Endothelial cell of umbilical vein (primary cell): ENCODE data around the gene DRICH1. TPM values are rescaled to one million over a fixed set of nuclear protein-coding genes. Genes with fewer than 3 reads are reported as not detected.
"Not testable (repeated sequence)": the region's sequence is repeated elsewhere in the genome, so short reads cannot be mapped to it uniquely, and the experiment has no call there.

Experiments
- BruUV-seq: library from RNA; stranded (reverse); fragments of 400-500 nt; replicated peaks from 2 replicates; lab custom pipeline; 2021; lab: Mats Ljungman, UMichigan
- CTCF ChIA-PET: fragments of 300-600, 350-600 bp; sonication (Branson Sonifier 250); formaldehyde crosslinking; loops from one replicate; lab custom pipeline; 2021; ENCODE audit warnings: antibody characterized with exemption, inconsistent platforms; lab: Charles Lee
- POLR2A ChIA-PET: fragments of 300-600, 350-600 bp; sonication (Branson Sonifier 250); formaldehyde crosslinking; loops from one replicate; lab custom pipeline; 2021; ENCODE audit warnings: antibody characterized with exemption, inconsistent platforms; lab: Charles Lee
- DNase-seq: peaks from one replicate; pipeline ENCODE4 v3.0.0-alpha.2; 2011; ENCODE audit warnings: low read depth, low spot score
- FAIRE-seq: peaks from 2 replicates; lab custom pipeline; 2011; peaks lifted over from hg19 to GRCh38; lab: Jason Lieb, UNC
- H2AFZ ChIP-seq: 2 replicates; pipeline ENCODE4 v1.6.0; 2012; ENCODE audit warnings: low read depth, low read length, control low read depth, inconsistent platforms
- H3K27ac ChIP-seq: 2 replicates; pipeline ENCODE4 v1.5.1; 2011; ENCODE audit warnings: low read depth, mild to moderate bottlenecking, control low read depth, low read length, moderate library complexity; ENCODE audit not compliant: insufficient read depth
- H3K27me3 ChIP-seq, 2 experiments: 2 replicates each; pipeline versions ENCODE4 v1.6.0 to v1.6.1; 2011; ENCODE audit warnings: low read length in 2 of 2, mixed read lengths in 1 of 2; ENCODE audit not compliant: control insufficient read depth in 2 of 2, insufficient read depth in 2 of 2
- H3K36me3 ChIP-seq, 2 experiments: 2 replicates in 1 of 2; 3 replicates in 1 of 2; pipeline ENCODE4 v1.5.1; 2011; ENCODE audit warnings: low read length in 2 of 2, mild to moderate bottlenecking in 1 of 2, moderate library complexity in 1 of 2; ENCODE audit not compliant: control insufficient read depth in 2 of 2, insufficient read depth in 2 of 2; ENCODE audit errors: extremely low read depth in 1 of 2
- H3K4me1 ChIP-seq: 3 replicates; pipeline ENCODE4 v1.5.1; 2011; ENCODE audit warnings: mild to moderate bottlenecking, low read length; ENCODE audit not compliant: control insufficient read depth, insufficient read depth; ENCODE audit errors: extremely low read depth
- H3K4me2 ChIP-seq: 2 replicates; pipeline ENCODE4 v1.6.1; 2011; ENCODE audit warnings: low read length, control low read depth, mixed read lengths; ENCODE audit not compliant: insufficient read depth
- H3K4me3 ChIP-seq, 3 experiments: fragments of 200-600 bp in 1 of 3; sonication (generic), shearing (Covaris generic) in 1 of 3; replicated peaks in 1 of 3; 2 replicates each; pipeline ENCODE4 v1.5.1; 2011 to 2016; ENCODE audit warnings: control low read depth in 3 of 3, low read length in 3 of 3, mild to moderate bottlenecking in 2 of 3, inconsistent platforms in 1 of 3, low read depth in 1 of 3, moderate library complexity in 1 of 3; ENCODE audit not compliant: insufficient read depth in 1 of 3
- H3K79me2 ChIP-seq: 2 replicates; pipeline ENCODE4 v1.6.0; 2012; ENCODE audit warnings: low read length, inconsistent platforms; ENCODE audit not compliant: control insufficient read depth, insufficient read depth
- H3K9ac ChIP-seq: replicated peaks from 2 replicates; pipeline ENCODE3; 2011; ENCODE audit warnings: low read length, control low read depth; ENCODE audit not compliant: insufficient read depth; ENCODE audit errors: extremely low read depth
- H3K9me1 ChIP-seq: replicated peaks from 3 replicates; pipeline ENCODE4 v1.6.0; 2011; ENCODE audit warnings: mild to moderate bottlenecking, low read length; ENCODE audit not compliant: control insufficient read depth, insufficient read depth; ENCODE audit errors: extremely low read depth
- H3K9me3 ChIP-seq: replicated peaks from 2 replicates; pipeline ENCODE4 v1.5.1; 2012; ENCODE audit warnings: low read length, inconsistent platforms; ENCODE audit not compliant: control insufficient read depth, insufficient read depth
- H4K20me1 ChIP-seq: replicated peaks from 2 replicates; pipeline ENCODE3; 2011; ENCODE audit warnings: mild to moderate bottlenecking, low read length; ENCODE audit not compliant: control insufficient read depth, insufficient read depth; ENCODE audit errors: extremely low read depth
- CTCF ChIP-seq, 2 donors: IDR thresholded peaks; 1 replicate in 1 of 2; 2 replicates in 1 of 2; pipeline ENCODE4 v1.5.1; 2011; ENCODE audit warnings: low read length in 2 of 2, mild to moderate bottlenecking in 2 of 2, moderate library complexity in 2 of 2, control low read depth in 1 of 2, inconsistent platforms in 1 of 2, low read depth in 1 of 2; ENCODE audit not compliant: insufficient read depth in 1 of 2; ENCODE audit errors: extremely low read depth in 1 of 2
- EZH2 ChIP-seq: IDR thresholded peaks from 2 replicates; pipeline ENCODE4 v1.6.1; 2012; ENCODE audit warnings: borderline replicate concordance, low read depth, mild to moderate bottlenecking, moderate library complexity, low read length, inconsistent platforms; ENCODE audit not compliant: severe bottlenecking
- FOS ChIP-seq: IDR thresholded peaks from 2 replicates; pipeline ENCODE4 v1.6.1; 2011; ENCODE audit warnings: mild to moderate bottlenecking, low read length, moderate library complexity, borderline replicate concordance; ENCODE audit not compliant: insufficient read depth
- GATA2 ChIP-seq: IDR thresholded peaks from 2 replicates; pipeline ENCODE4 v1.7.0; 2011; ENCODE audit warnings: low read depth, mild to moderate bottlenecking, moderate library complexity, mixed read lengths, low read length; ENCODE audit not compliant: insufficient read length, insufficient read depth
- JUN ChIP-seq: IDR thresholded peaks from 2 replicates; pipeline ENCODE4 v1.6.1; 2011; ENCODE audit warnings: borderline replicate concordance, low read depth; ENCODE audit not compliant: insufficient read length, insufficient read depth
- MYC ChIP-seq: IDR thresholded peaks from one replicate; pipeline ENCODE4 v1.6.1; 2011; ENCODE audit warnings: mild to moderate bottlenecking, low read depth, low read length
- POLR2A ChIP-seq: IDR thresholded peaks from 2 replicates; pipeline ENCODE4 v1.6.1; 2012; ENCODE audit warnings: low read depth, mild to moderate bottlenecking, control low read depth, low read length
- POLR2AphosphoS5 ChIP-seq: IDR thresholded peaks from 2 replicates; pipeline ENCODE4 v1.6.1; 2012; ENCODE audit warnings: low read depth, mild to moderate bottlenecking, control low read depth, low read length, moderate library complexity; ENCODE audit not compliant: insufficient read depth
- dilution Hi-C: fragments of 300-500 bp; cut with MboI; formaldehyde crosslinking; loops from one replicate; pipeline ENCODE4 v1.15.0; 2019; ENCODE audit warnings: low sequenced_read_pairs; ENCODE audit not compliant: extremely low pct_ligation_motif_present
- intact Hi-C: fragments of 100-400 bp; cut with micrococcal nuclease; formaldehyde crosslinking; loops from one replicate; pipeline ENCODE4 v1.10.0; 2022
- polyA plus RNA-seq, 4 experiments: library from polyadenylated mRNA; depleted of rRNA in 3 of 4; stranded (reverse) in 3 of 4; unstranded in 1 of 4; fragments of >200 nt; gene quantifications; 2 replicates each; pipeline versions ENCODE4 v1.2.1 to v1.2.3, GENCODE V29; 2011 to 2012; ENCODE audit warnings: missing spikeins in 1 of 4
- total RNA-seq: library from RNA; stranded (reverse); gene quantifications from 2 replicates; pipeline ENCODE4 v1.2.3, GENCODE V29; 2021
- TF ChIP-seq, protein P1 (sequence below): IDR thresholded peaks from 2 replicates; pipeline ENCODE4 v1.6.1; 2011; ENCODE audit not compliant: insufficient read depth, insufficient read length

Gene DRICH1
- total and polyA plus RNA-seq, 2 donors (not counting 3 experiments of a cell fraction or from before 2014, with no cell fraction given), result 0.25 TPM; not detected in 1

DNA sequence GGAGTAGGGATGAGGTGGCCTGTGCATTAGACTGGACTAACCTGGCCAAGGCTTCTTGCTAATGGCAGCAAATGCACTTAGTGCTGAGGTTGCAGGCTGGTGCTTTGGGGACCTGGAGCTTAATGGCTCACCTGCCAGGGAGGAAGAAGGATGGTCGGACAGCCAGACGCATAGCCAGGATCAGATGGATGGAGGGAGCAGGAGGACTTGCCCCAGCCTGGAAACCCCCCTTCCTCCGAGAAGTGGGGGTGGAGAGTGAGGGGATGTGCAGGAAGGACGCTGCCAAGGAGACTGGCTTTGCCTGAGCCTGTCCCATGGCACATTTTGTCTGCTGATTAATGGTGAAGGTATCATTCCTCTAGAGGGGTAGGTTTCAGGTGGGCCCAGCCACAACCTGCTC, 69.9 kb downstream of the DRICH1 start:
- TF ChIP-seq EZH2 (no peak), POLR2A (no peak), JUN (no peak), MYC (no peak), POLR2AphosphoS5 (no peak), GATA2 (no peak), FOS (no peak), CTCF (IDR thresholded peaks at IDR 0.05; ENCODE audit: extremely low read depth in 1 of 2, insufficient read depth in 1 of 2, low read depth in 1 of 2, low read length in 2 of 2) (no peak)
- TF ChIP-seq, protein P1, sequence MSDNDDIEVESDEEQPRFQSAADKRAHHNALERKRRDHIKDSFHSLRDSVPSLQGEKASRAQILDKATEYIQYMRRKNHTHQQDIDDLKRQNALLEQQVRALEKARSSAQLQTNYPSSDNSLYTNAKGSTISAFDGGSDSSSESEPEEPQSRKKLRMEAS, result no peak
- H3K27me3 ChIP-seq, result peaks cover 16 to 18% of the 10 kb centered on the region in 2 experiments
- DNase-seq (no peak), FAIRE-seq (no peak)
- H3K9ac ChIP-seq, result no peak overlapping the region
- intact Hi-C loops (no loop called here), dilution Hi-C loops (no loop called here)
- no peaks in the 10 kb centered on the region for H3K9me3 ChIP-seq
- no peak overlapping the region for H2AFZ ChIP-seq
- ChIA-PET CTCF (interaction anchor here (0.9 kb wide), 1 partner anchor 23 kb away, joined by 3 read pairs; no protein-coding TSS in a partner anchor), POLR2A (no interaction called here)
- no TSS peak for BruUV-seq
- H3K4me1 ChIP-seq, result peaks cover 2% of the 10 kb centered on the region
- H3K4me3 ChIP-seq, result no peak overlapping the region
- H3K9me1 ChIP-seq, result no peaks in the 10 kb centered on the region
- no peaks in the 10 kb centered on the region for H3K36me3 ChIP-seq
- no peaks in the 10 kb centered on the region for H3K79me2 ChIP-seq
- no peak overlapping the region for H3K4me2 ChIP-seq
- no peak overlapping the region for H3K27ac ChIP-seq
- H4K20me1 ChIP-seq, result no peaks in the 10 kb centered on the region

- H3K4me1 ChIP-seq, H3K9me1 ChIP-seq, H3K9me3 ChIP-seq, intact Hi-C loops, H3K36me3 ChIP-seq, H3K4me3 ChIP-seq, H3K9ac ChIP-seq, FAIRE-seq, BruUV-seq, H4K20me1 ChIP-seq, H2AFZ ChIP-seq, H3K27ac ChIP-seq, H3K4me2 ChIP-seq, POLR2A ChIA-PET, H3K79me2 ChIP-seq, dilution Hi-C loops, DNase-seq, CTCF ChIA-PET: not testable (repeated sequence)
- H3K27me3 ChIP-seq, result peaks cover 10 to 13% of the 10 kb centered on the region in 2 experiments
These were observed 71.1 kb downstream of the DRICH1 start for GRCh38 chr22:23561025-23561510.

DNA sequence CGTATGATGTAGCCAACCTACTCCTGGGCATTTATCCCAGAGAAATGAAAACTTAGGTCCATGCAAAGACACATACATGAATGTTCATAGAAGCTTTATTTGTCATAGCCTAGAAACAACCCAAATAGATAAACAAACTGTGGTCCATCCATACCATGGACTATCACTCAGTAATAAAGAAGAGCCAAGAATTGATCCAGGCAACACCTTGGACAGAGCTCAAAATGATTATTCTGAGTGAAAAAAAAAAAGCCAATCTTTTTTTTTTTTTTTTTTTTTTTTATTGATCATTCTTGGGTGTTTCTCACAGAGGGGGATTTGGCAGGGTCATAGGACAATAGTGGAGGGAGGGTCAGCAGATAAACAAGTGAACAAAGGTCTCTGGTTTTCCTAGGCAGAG, 71.9 kb downstream of the DRICH1 start:
- H3K9me3 ChIP-seq, intact Hi-C loops, H3K9ac ChIP-seq, H3K4me2 ChIP-seq, H4K20me1 ChIP-seq, H3K9me1 ChIP-seq, BruUV-seq, DNase-seq, dilution Hi-C loops, H3K79me2 ChIP-seq, FAIRE-seq, H2AFZ ChIP-seq, H3K27me3 ChIP-seq, H3K4me1 ChIP-seq, H3K4me3 ChIP-seq, H3K27ac ChIP-seq, POLR2A ChIA-PET, H3K36me3 ChIP-seq: not testable (repeated sequence)
- CTCF ChIA-PET, result interaction anchor here (1.1 kb wide), 1 partner anchor 31 kb away, joined by 4 read pairs; no protein-coding TSS in a partner anchor
